ENCODE results near the gene COMMD10.

Gene COMMD10

DNA sequence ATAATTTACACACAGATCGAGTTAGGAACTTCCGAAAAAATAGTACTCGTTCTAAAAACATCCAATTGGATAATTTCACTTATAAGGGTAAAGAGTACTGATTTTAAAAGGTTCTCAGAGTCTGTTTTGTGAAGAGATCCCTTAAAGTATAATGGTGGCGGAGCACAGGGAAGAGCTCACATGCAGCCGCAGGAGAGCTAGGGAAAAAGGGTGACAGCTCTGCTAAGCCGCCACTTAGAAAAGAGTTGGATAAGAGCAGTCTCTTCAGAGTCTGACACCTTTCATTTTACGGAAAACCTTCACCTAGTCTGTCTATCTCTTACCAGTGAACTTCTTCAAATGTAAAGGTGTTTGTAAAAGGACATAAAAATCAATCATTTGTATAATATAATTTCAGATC, 149.9 kb downstream of the COMMD10 start:
- DNase-seq: no peak
- Histone ChIP-seq H3K36me3 (no peaks in the 10 kb centered on the region), H3K4me1 (no peaks in the 10 kb centered on the region), H3K4me3 (ENCODE audit: low read depth, low read length) (no peak overlapping the region), H3K9me3 (no peaks in the 10 kb centered on the region), H3K27me3 (no peaks in the 10 kb centered on the region)
- no peak for TF ChIP-seq CTCF (IDR thresholded peaks at IDR 0.05; ENCODE audit: low read depth, low read length)

DNA sequence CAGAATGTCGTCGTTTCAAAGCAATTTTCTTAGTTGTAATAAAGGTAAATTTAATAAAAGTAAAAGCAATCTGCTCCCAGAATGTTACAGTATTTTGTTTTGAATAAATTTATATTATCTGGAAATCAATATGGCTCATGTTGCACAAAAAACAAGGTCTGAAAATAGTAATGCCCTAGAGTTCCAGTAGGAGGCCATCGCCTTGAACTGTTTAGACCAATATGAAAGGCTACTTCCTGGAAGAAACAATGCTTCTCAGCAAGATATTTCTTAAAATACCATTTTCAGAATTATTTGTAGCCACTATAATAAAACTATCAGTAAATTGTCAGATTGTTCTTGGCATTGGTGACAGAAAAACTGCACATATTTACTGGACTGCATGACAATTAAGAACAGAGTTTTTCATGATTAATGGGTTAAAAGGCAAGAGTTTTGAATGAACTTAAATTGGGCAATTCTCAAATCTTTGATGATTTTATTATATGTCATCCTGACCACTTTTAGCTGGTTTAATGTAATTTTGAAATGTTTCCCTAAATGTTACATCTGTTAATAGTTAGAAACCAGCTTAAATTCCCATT, 153.2 kb downstream of the COMMD10 start:
- H3K27me3 ChIP-seq: no peaks in the 10 kb centered on the region
- no peaks in the 10 kb centered on the region for H3K9me3 ChIP-seq
- no peak for DNase-seq
- H3K36me3 ChIP-seq: no peaks in the 10 kb centered on the region
- no peak overlapping the region for H3K4me3 ChIP-seq (ENCODE audit: low read depth, low read length)
- H3K4me1 ChIP-seq: no peaks in the 10 kb centered on the region; the same call in 1 of the 2 replicates
- TF ChIP-seq CTCF (IDR thresholded peaks at IDR 0.05; ENCODE audit: low read depth, low read length): peak; percentile 52

GRCh38 chr5:116242343-116242742, 157.5 kb downstream of the COMMD10 start:
- no peaks in the 10 kb centered on the region; the same call in 1 of the 2 replicates for H3K9me3 ChIP-seq
- DNase-seq: no peak

GRCh38 chr5:116248432-116248831, 163.6 kb downstream of the COMMD10 start:
- no peak for DNase-seq
- no peaks in the 10 kb centered on the region; the same call in 1 of the 2 replicates for H3K4me1 ChIP-seq
- H3K36me3 ChIP-seq: no peaks in the 10 kb centered on the region
- no peaks in the 10 kb centered on the region for H3K27me3 ChIP-seq
- TF ChIP-seq CTCF (IDR thresholded peaks at IDR 0.05; ENCODE audit: low read depth, low read length): no peak
- no peaks in the 10 kb centered on the region; the same call in 1 of the 2 replicates for H3K9me3 ChIP-seq
- no peak overlapping the region for H3K4me3 ChIP-seq (ENCODE audit: low read depth, low read length)

More at GRCh38 chr5:116242343-116242742, 157.5 kb downstream of the COMMD10 start:
- no peak overlapping the region for H3K4me3 ChIP-seq (ENCODE audit: low read depth, low read length)
- H3K4me1 ChIP-seq: no peaks in the 10 kb centered on the region; the same call in 1 of the 2 replicates
- no peaks in the 10 kb centered on the region for H3K36me3 ChIP-seq
- no peak for TF ChIP-seq CTCF (IDR thresholded peaks at IDR 0.05; ENCODE audit: low read depth, low read length)
- H3K27me3 ChIP-seq: no peaks in the 10 kb centered on the region

DNA sequence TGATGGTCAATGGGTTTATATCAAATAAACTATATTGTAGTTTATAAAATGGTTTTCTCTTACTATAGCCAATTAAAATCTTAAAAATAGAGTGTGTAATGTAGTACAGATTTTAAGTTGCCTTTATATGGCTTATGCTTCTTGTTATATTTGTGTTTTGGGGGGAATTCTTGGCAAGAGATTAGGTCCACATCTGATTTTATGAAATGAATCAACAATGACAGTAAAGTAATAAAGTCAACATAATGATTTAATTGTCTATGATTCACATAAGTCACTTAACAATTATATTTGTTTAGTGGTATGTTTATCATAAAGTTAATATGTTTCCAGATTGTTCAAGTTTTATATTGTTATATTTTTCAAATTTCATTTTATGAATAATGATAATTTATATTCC, 164.8 kb downstream of the COMMD10 start:
- Histone ChIP-seq H3K4me1 (no peaks in the 10 kb centered on the region; the same call in 1 of the 2 replicates), H3K36me3 (no peaks in the 10 kb centered on the region), H3K9me3 (no peaks in the 10 kb centered on the region), H3K27me3 (no peaks in the 10 kb centered on the region), H3K4me3 (ENCODE audit: low read depth, low read length) (no peak overlapping the region)
- no peak for DNase-seq
- no peak for TF ChIP-seq CTCF (IDR thresholded peaks at IDR 0.05; ENCODE audit: low read depth, low read length)

- H3K4me1 ChIP-seq: no peaks in the 10 kb centered on the region
- H3K9me3 ChIP-seq: no peaks in the 10 kb centered on the region
- no peak for TF ChIP-seq CTCF (IDR thresholded peaks at IDR 0.05; ENCODE audit: low read depth, low read length)
- DNase-seq: no peak
- H3K36me3 ChIP-seq: no peaks in the 10 kb centered on the region
- H3K4me3 ChIP-seq (ENCODE audit: low read depth, low read length): no peak overlapping the region
- no peaks in the 10 kb centered on the region for H3K27me3 ChIP-seq
These were observed 171.9 kb downstream of the COMMD10 start for GRCh38 chr5:116256717-116257116.
